ENCODE results near the gene FAM229B.

FAM229B gene

GRCh38 chr6:112054555-112055190, 32.7 kb upstream of the FAM229B start:
- DNase-seq (no peak), ATAC-seq (ENCODE audit: insufficient read depth, low read depth) (no peak)
- Histone ChIP-seq H3K36me3 (ENCODE audit: insufficient read depth, low read length) (no peaks in the 10 kb centered on the region), H3K9ac (ENCODE audit: low read depth, low read length) (no peak overlapping the region), H3K27me3 (ENCODE audit: insufficient read depth, low read length, poor library complexity) (no peaks in the 10 kb centered on the region), H3K4me1 (ENCODE audit: insufficient read depth, low read length) (no peaks in the 10 kb centered on the region), H2AFZ (ENCODE audit: low read depth, low read length) (no peak overlapping the region), H3K9me3 (ENCODE audit: insufficient read depth, low read length, severe bottlenecking) (no peaks in the 10 kb centered on the region), H3K4me2 (ENCODE audit: insufficient read depth, low read length) (no peak overlapping the region), H4K20me1 (ENCODE audit: insufficient read depth, low read length) (no peaks in the 10 kb centered on the region), H3K27ac (ENCODE audit: low read length) (no peak overlapping the region), H3K4me3 (ENCODE audit: low read depth in 1 of 2, low read length in 2 of 2) (no peak overlapping the region), H3K79me2 (ENCODE audit: insufficient read depth, low read length) (no peaks in the 10 kb centered on the region)
- TF ChIP-seq, protein P1, sequence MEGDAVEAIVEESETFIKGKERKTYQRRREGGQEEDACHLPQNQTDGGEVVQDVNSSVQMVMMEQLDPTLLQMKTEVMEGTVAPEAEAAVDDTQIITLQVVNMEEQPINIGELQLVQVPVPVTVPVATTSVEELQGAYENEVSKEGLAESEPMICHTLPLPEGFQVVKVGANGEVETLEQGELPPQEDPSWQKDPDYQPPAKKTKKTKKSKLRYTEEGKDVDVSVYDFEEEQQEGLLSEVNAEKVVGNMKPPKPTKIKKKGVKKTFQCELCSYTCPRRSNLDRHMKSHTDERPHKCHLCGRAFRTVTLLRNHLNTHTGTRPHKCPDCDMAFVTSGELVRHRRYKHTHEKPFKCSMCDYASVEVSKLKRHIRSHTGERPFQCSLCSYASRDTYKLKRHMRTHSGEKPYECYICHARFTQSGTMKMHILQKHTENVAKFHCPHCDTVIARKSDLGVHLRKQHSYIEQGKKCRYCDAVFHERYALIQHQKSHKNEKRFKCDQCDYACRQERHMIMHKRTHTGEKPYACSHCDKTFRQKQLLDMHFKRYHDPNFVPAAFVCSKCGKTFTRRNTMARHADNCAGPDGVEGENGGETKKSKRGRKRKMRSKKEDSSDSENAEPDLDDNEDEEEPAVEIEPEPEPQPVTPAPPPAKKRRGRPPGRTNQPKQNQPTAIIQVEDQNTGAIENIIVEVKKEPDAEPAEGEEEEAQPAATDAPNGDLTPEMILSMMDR (IDR thresholded peaks at IDR 0.05; ENCODE audit: borderline replicate concordance, extremely low read depth, low read length, poor library complexity, severe bottlenecking) = no peak
- TF ChIP-seq EZH2 (IDR thresholded peaks at IDR 0.05; ENCODE audit: borderline replicate concordance, low read depth, low read length, severe bottlenecking) = no peak

DNA sequence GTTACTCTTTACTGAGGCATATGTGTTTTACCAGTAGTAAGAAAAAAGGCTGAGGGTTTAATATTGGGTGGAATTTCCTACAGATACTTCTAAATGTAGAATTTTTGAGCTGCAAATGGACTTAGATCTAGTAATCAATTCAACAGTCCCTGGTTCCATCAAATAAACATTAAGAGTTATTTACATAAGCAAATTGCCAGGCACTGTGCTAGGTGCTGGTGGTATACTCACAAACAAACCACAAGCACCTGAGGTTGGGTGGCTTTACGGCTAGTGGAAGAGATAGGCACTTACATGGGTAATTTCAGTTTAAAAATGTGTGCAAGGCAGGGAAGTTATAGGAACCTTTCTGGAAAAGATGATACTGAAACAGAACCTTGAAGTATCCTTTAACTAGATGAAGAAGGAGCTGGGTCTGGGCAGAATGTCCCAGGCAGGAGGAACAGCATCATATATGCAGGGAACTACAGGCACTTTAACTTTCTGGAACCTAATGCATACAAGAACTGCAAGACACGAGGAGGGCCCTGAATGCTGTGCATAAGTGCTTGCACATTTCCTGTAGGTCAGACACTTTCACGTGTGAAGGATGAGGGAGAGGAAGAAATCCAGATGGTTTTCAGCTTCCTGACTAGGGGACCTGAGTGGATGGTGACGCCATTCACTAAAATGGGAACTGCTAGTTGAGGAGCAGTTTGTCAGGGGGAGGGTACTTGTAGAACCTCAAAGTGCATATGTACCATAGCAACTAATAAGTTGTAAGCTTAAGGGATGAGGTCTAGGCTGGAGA, 29.0 kb upstream of the FAM229B start:
- Histone ChIP-seq H3K27me3 (ENCODE audit: insufficient read depth, low read length, poor library complexity) (no peaks in the 10 kb centered on the region), H4K20me1 (ENCODE audit: insufficient read depth, low read length) (no peaks in the 10 kb centered on the region), H3K36me3 (ENCODE audit: insufficient read depth, low read length) (no peaks in the 10 kb centered on the region), H3K79me2 (ENCODE audit: insufficient read depth, low read length) (no peaks in the 10 kb centered on the region), H2AFZ (ENCODE audit: low read depth, low read length) (no peak overlapping the region), H3K9me3 (ENCODE audit: insufficient read depth, low read length, severe bottlenecking) (no peaks in the 10 kb centered on the region), H3K4me2 (ENCODE audit: insufficient read depth, low read length) (no peak overlapping the region), H3K4me1 (ENCODE audit: insufficient read depth, low read length) (no peaks in the 10 kb centered on the region), H3K4me3 (ENCODE audit: low read depth in 1 of 2, low read length in 2 of 2) (no peak overlapping the region), H3K27ac (ENCODE audit: low read length) (no peak overlapping the region), H3K9ac (ENCODE audit: low read depth, low read length) (no peak overlapping the region)
- ATAC-seq (ENCODE audit: insufficient read depth, low read depth) (no peak), DNase-seq (no peak)
- TF ChIP-seq, protein P1 (IDR thresholded peaks at IDR 0.05; ENCODE audit: borderline replicate concordance, extremely low read depth, low read length, poor library complexity, severe bottlenecking) = no peak
- no peak for TF ChIP-seq EZH2 (IDR thresholded peaks at IDR 0.05; ENCODE audit: borderline replicate concordance, low read depth, low read length, severe bottlenecking)

GRCh38 chr6:112061605-112062004, 25.8 kb upstream of the FAM229B start:
- Histone ChIP-seq H3K27me3 (ENCODE audit: insufficient read depth, low read length, poor library complexity) (no peaks in the 10 kb centered on the region), H4K20me1 (ENCODE audit: insufficient read depth, low read length) (no peaks in the 10 kb centered on the region), H3K27ac (ENCODE audit: low read length) (no peak overlapping the region), H3K79me2 (ENCODE audit: insufficient read depth, low read length) (no peaks in the 10 kb centered on the region), H3K4me1 (ENCODE audit: insufficient read depth, low read length) (no peaks in the 10 kb centered on the region), H3K4me2 (ENCODE audit: insufficient read depth, low read length) (no peak overlapping the region), H3K9ac (ENCODE audit: low read depth, low read length) (no peak overlapping the region), H3K36me3 (ENCODE audit: insufficient read depth, low read length) (no peaks in the 10 kb centered on the region), H2AFZ (ENCODE audit: low read depth, low read length) (no peak overlapping the region), H3K9me3 (ENCODE audit: insufficient read depth, low read length, severe bottlenecking) (no peaks in the 10 kb centered on the region), H3K4me3 (ENCODE audit: low read depth in 1 of 2, low read length in 2 of 2) (no peak overlapping the region)
- TF ChIP-seq EZH2 (IDR thresholded peaks at IDR 0.05; ENCODE audit: borderline replicate concordance, low read depth, low read length, severe bottlenecking) = no peak
- TF ChIP-seq, protein P1 (IDR thresholded peaks at IDR 0.05; ENCODE audit: borderline replicate concordance, extremely low read depth, low read length, poor library complexity, severe bottlenecking) = no peak
- DNase-seq (no peak), ATAC-seq (ENCODE audit: insufficient read depth, low read depth) (no peak)

Measured in DND-41 (cell line).